ENCODE measurements around the gene ATP1B1.

The ATP1B1 gene

GRCh38 chr1:169106095-169106920, at the start of gene ATP1B1:
TSS of gene ATP1B1 (plus strand) at chr1:169106690. CDS start at chr1:169106830, 140 bp downstream.
- peak; percentile 76 to 81 for DNase-seq

- no peak for DNase-seq
Measured at GRCh38 chr1:169059421-169059820, 47.1 kb upstream of the ATP1B1 start.

GRCh38 chr1:169060043-169060722, 46.3 kb upstream of the ATP1B1 start:
- DNase-seq, result no peak

- DNase-seq, result no peak
Measured at GRCh38 chr1:169060919-169061639, 45.4 kb upstream of the ATP1B1 start.

GRCh38 chr1:169062152-169062551, 44.3 kb upstream of the ATP1B1 start:
- no peak for DNase-seq

- no peak for DNase-seq
Measured at GRCh38 chr1:169064103-169064502, 42.4 kb upstream of the ATP1B1 start.

- DNase-seq, result no peak
Measured at GRCh38 chr1:169070547-169070946, 35.9 kb upstream of the ATP1B1 start.

- DNase-seq, result no peak
Measured at GRCh38 chr1:169070958-169071357, 35.5 kb upstream of the ATP1B1 start.

GRCh38 chr1:169072945-169073725, 33.4 kb upstream of the ATP1B1 start:
- DNase-seq, result peak; percentile 14 to 38

- no peak for DNase-seq
Measured at GRCh38 chr1:169078163-169078883, 28.2 kb upstream of the ATP1B1 start.

- DNase-seq, result no peak
Measured at GRCh38 chr1:169081503-169082123, 24.9 kb upstream of the ATP1B1 start.

- no peak for DNase-seq
Measured at GRCh38 chr1:169085911-169086310, 20.6 kb upstream of the ATP1B1 start.

- DNase-seq, result peak; percentile 92 to 96
Measured at GRCh38 chr1:169086603-169087455, 19.7 kb upstream of the ATP1B1 start.

GRCh38 chr1:169087876-169088275, 18.6 kb upstream of the ATP1B1 start:
- DNase-seq, result no peak

- DNase-seq, result no peak
Measured at GRCh38 chr1:169089776-169090175, 16.7 kb upstream of the ATP1B1 start.

- no peak for DNase-seq
Measured at GRCh38 chr1:169090308-169090899, 16.1 kb upstream of the ATP1B1 start.

GRCh38 chr1:169090900-169091311, 15.6 kb upstream of the ATP1B1 start:
- DNase-seq, result no peak

GRCh38 chr1:169091480-169091941, 15.0 kb upstream of the ATP1B1 start:
- no peak for DNase-seq

- DNase-seq, result no peak
Measured at GRCh38 chr1:169092399-169092798, 14.1 kb upstream of the ATP1B1 start.

Data from NCI-H524 (cell line).